ENCODE measurements around the gene SAPCD2.
A peak's percentile ranks its signal among the peaks of the same experiment; 100 is the strongest.
"Not testable (repeated sequence)": the region's sequence is repeated elsewhere in the genome, so short reads cannot be mapped to it uniquely, and the experiment has no call there.

Gene SAPCD2

GRCh38 chr9:137070201-137070905 lies at the start of gene SAPCD2:
Gene SAPCD2, minus strand, starts transcription at chr9:137070557. Its CDS starts 97 bp downstream, at chr9:137070460.
- Histone ChIP-seq H3K9me3 (ENCODE audit: low read length) (no peaks in the 10 kb centered on the region), H3K9ac (ENCODE audit: low read length) (no peak within 1 kb of the TSS), H3K4me1 (ENCODE audit: insufficient read depth, low read length) (no peaks in the 10 kb centered on the region), H3K4me3 (ENCODE audit: low read depth in 1 of 2, low read length in 2 of 2) (no peak within 1 kb of the TSS), H3K27me3 (ENCODE audit: control insufficient read depth in 1 of 2, insufficient read depth in 2 of 2, low read length in 2 of 2) (peaks cover 12 to 27% of the 10 kb centered on the region in 2 donors), H3K27ac (ENCODE audit: low read depth, low read length) (no peak within 1 kb of the TSS), H3K36me3 (ENCODE audit: insufficient read depth, low read length) (no peaks in the 10 kb centered on the region)

- H3K4me3 ChIP-seq (ENCODE audit: low read depth in 1 of 2, low read length in 2 of 2); H3K9ac ChIP-seq (ENCODE audit: low read length); H3K9me3 ChIP-seq (ENCODE audit: low read length); H3K27ac ChIP-seq (ENCODE audit: low read depth, low read length); H3K4me1 ChIP-seq (ENCODE audit: insufficient read depth, low read length); H3K36me3 ChIP-seq (ENCODE audit: insufficient read depth, low read length); H3K27me3 ChIP-seq (ENCODE audit: control insufficient read depth in 1 of 2, insufficient read depth in 2 of 2, low read length in 2 of 2): not testable (repeated sequence)
Observed at GRCh38 chr9:137118092-137118603, 47.8 kb upstream of the SAPCD2 start.

- Histone ChIP-seq H3K27ac (ENCODE audit: low read depth, low read length) (no peak overlapping the region), H3K9ac (ENCODE audit: low read length) (no peak overlapping the region), H3K27me3 (ENCODE audit: control insufficient read depth in 1 of 2, insufficient read depth in 2 of 2, low read length in 2 of 2) (no peaks in the 10 kb centered on the region), H3K9me3 (ENCODE audit: low read length) (no peaks in the 10 kb centered on the region), H3K36me3 (ENCODE audit: insufficient read depth, low read length) (peaks cover 9% of the 10 kb centered on the region), H3K4me1 (ENCODE audit: insufficient read depth, low read length) (no peaks in the 10 kb centered on the region), H3K4me3 (ENCODE audit: low read depth in 1 of 2, low read length in 2 of 2) (no peak overlapping the region)
Observed at GRCh38 chr9:137117269-137117731, 46.9 kb upstream of the SAPCD2 start.

GRCh38 chr9:137116728-137117127 lies 46.4 kb upstream of the SAPCD2 start:
- H3K27ac ChIP-seq (ENCODE audit: low read depth, low read length) = no peak overlapping the region

GRCh38 chr9:137116027-137116507 lies 45.7 kb upstream of the SAPCD2 start:
- no peaks in the 10 kb centered on the region for H3K27me3 ChIP-seq (ENCODE audit: control insufficient read depth in 1 of 2, insufficient read depth in 2 of 2, low read length in 2 of 2)
- no peak overlapping the region for H3K4me3 ChIP-seq (ENCODE audit: low read depth in 1 of 2, low read length in 2 of 2)
- H3K9me3 ChIP-seq (ENCODE audit: low read length) = no peaks in the 10 kb centered on the region
- peaks cover 9% of the 10 kb centered on the region for H3K36me3 ChIP-seq (ENCODE audit: insufficient read depth, low read length)
- no peak overlapping the region for H3K27ac ChIP-seq (ENCODE audit: low read depth, low read length)
- no peak overlapping the region for H3K9ac ChIP-seq (ENCODE audit: low read length)
- no peaks in the 10 kb centered on the region for H3K4me1 ChIP-seq (ENCODE audit: insufficient read depth, low read length)

More at GRCh38 chr9:137116728-137117127, 46.4 kb upstream of the SAPCD2 start:
- Histone ChIP-seq H3K9ac (ENCODE audit: low read length) (no peak overlapping the region), H3K27me3 (ENCODE audit: control insufficient read depth in 1 of 2, insufficient read depth in 2 of 2, low read length in 2 of 2) (no peaks in the 10 kb centered on the region), H3K36me3 (ENCODE audit: insufficient read depth, low read length) (peaks cover 9% of the 10 kb centered on the region), H3K4me1 (ENCODE audit: insufficient read depth, low read length) (no peaks in the 10 kb centered on the region), H3K9me3 (ENCODE audit: low read length) (no peaks in the 10 kb centered on the region), H3K4me3 (ENCODE audit: low read depth in 1 of 2, low read length in 2 of 2) (no peak overlapping the region)

- Histone ChIP-seq H3K27ac (ENCODE audit: low read depth, low read length) (no peak overlapping the region), H3K9me3 (ENCODE audit: low read length) (no peaks in the 10 kb centered on the region), H3K27me3 (ENCODE audit: control insufficient read depth in 1 of 2, insufficient read depth in 2 of 2, low read length in 2 of 2) (no peaks in the 10 kb centered on the region), H3K9ac (ENCODE audit: low read length) (no peak overlapping the region), H3K36me3 (ENCODE audit: insufficient read depth, low read length) (peaks cover 9% of the 10 kb centered on the region), H3K4me3 (ENCODE audit: low read depth in 1 of 2, low read length in 2 of 2) (no peak overlapping the region), H3K4me1 (ENCODE audit: insufficient read depth, low read length) (no peaks in the 10 kb centered on the region)
Observed at GRCh38 chr9:137115394-137116026, 45.2 kb upstream of the SAPCD2 start.

GRCh38 chr9:137114613-137115393 lies 44.4 kb upstream of the SAPCD2 start, which contains the start of gene DPP7:
Gene DPP7, minus strand, starts transcription at chr9:137114733. Its CDS starts 20 bp downstream, at chr9:137114713.
- peaks cover 9% of the 10 kb centered on the region for H3K36me3 ChIP-seq (ENCODE audit: insufficient read depth, low read length)
- peak within 1 kb of the TSS; percentile 44 for H3K27ac ChIP-seq (ENCODE audit: low read depth, low read length)
- H3K9ac ChIP-seq (ENCODE audit: low read length) = no peak within 1 kb of the TSS
- H3K27me3 ChIP-seq (ENCODE audit: control insufficient read depth in 1 of 2, insufficient read depth in 2 of 2, low read length in 2 of 2) = no peaks in the 10 kb centered on the region
- no peaks in the 10 kb centered on the region for H3K9me3 ChIP-seq (ENCODE audit: low read length)
- peak within 1 kb of the TSS; percentile 47 to 74 for H3K4me3 ChIP-seq (ENCODE audit: low read depth in 1 of 2, low read length in 2 of 2)
- H3K4me1 ChIP-seq (ENCODE audit: insufficient read depth, low read length) = no peaks in the 10 kb centered on the region

- H3K9ac ChIP-seq (ENCODE audit: low read length) = no peak overlapping the region
- H3K36me3 ChIP-seq (ENCODE audit: insufficient read depth, low read length) = peaks cover 9% of the 10 kb centered on the region
- no peaks in the 10 kb centered on the region for H3K4me1 ChIP-seq (ENCODE audit: insufficient read depth, low read length)
- H3K27ac ChIP-seq (ENCODE audit: low read depth, low read length) = peak overlapping the region; percentile 44
- H3K27me3 ChIP-seq (ENCODE audit: control insufficient read depth in 1 of 2, insufficient read depth in 2 of 2, low read length in 2 of 2) = no peaks in the 10 kb centered on the region
- H3K9me3 ChIP-seq (ENCODE audit: low read length) = no peaks in the 10 kb centered on the region
- peak overlapping the region; percentile 47 to 74 for H3K4me3 ChIP-seq (ENCODE audit: low read depth in 1 of 2, low read length in 2 of 2)
Observed at GRCh38 chr9:137114220-137114612, 43.9 kb upstream of the SAPCD2 start.

GRCh38 chr9:137113385-137114159 lies 43.2 kb upstream of the SAPCD2 start:
- Histone ChIP-seq H3K9me3 (ENCODE audit: low read length) (no peaks in the 10 kb centered on the region), H3K27me3 (ENCODE audit: control insufficient read depth in 1 of 2, insufficient read depth in 2 of 2, low read length in 2 of 2) (no peaks in the 10 kb centered on the region), H3K4me3 (ENCODE audit: low read depth in 1 of 2, low read length in 2 of 2) (no peak overlapping the region), H3K27ac (ENCODE audit: low read depth, low read length) (no peak overlapping the region), H3K36me3 (ENCODE audit: insufficient read depth, low read length) (peaks cover 9% of the 10 kb centered on the region), H3K9ac (ENCODE audit: low read length) (no peak overlapping the region), H3K4me1 (ENCODE audit: insufficient read depth, low read length) (no peaks in the 10 kb centered on the region)

- no peaks in the 10 kb centered on the region for H3K27me3 ChIP-seq (ENCODE audit: control insufficient read depth in 1 of 2, insufficient read depth in 2 of 2, low read length in 2 of 2)
- no peaks in the 10 kb centered on the region for H3K4me1 ChIP-seq (ENCODE audit: insufficient read depth, low read length)
- H3K36me3 ChIP-seq (ENCODE audit: insufficient read depth, low read length) = peaks cover 12% of the 10 kb centered on the region
- no peak overlapping the region for H3K27ac ChIP-seq (ENCODE audit: low read depth, low read length)
- H3K4me3 ChIP-seq (ENCODE audit: low read depth in 1 of 2, low read length in 2 of 2) = no peak overlapping the region
- H3K9me3 ChIP-seq (ENCODE audit: low read length) = no peaks in the 10 kb centered on the region
- H3K9ac ChIP-seq (ENCODE audit: low read length) = no peak overlapping the region
Observed at GRCh38 chr9:137112564-137113384, 42.4 kb upstream of the SAPCD2 start.

Measured in muscle layer of colon (tissue), 2 donors.